ENCODE results near the gene TKTL1.

Gene TKTL1

DNA sequence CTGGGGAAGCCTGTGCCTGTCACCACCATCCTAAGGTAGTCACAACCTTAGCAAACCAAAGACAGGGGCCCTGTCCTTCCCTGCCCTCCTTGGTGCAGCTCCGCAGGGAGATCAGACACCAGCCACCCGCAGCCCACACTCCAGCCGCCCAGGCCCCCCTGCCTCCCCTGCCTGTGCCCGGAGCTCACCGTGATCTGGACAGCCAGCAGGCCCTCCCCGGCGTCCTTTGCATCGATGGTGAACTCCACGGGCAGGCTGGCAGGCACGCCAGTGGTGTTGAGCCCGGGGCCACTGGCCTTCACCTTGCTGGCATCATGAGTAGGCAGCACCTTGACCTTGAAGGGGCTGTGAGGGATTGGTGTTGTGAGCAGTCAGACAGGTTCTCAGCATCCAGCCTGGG is 62.4 kb downstream of the TKTL1 start:
- Histone ChIP-seq H3K4ac (ENCODE audit: low read depth, low read length) (no peak overlapping the region), H2BK5ac (ENCODE audit: low read length) (no peak overlapping the region), H3K18ac (ENCODE audit: low read length) (no peak overlapping the region), H3K23ac (ENCODE audit: low read length) (no peak overlapping the region), H2BK120ac (ENCODE audit: low read depth, low read length) (no peak overlapping the region), H3K36me3 (ENCODE audit: control insufficient read depth, insufficient read depth, low read length) (peaks cover 37% of the 10 kb centered on the region), H3K27ac (ENCODE audit: low read depth, low read length) (no peak overlapping the region), H3K4me1 (ENCODE audit: control insufficient read depth, low read depth, low read length) (no peaks in the 10 kb centered on the region), H2AK5ac (ENCODE audit: low read length) (no peak overlapping the region), H3K79me1 (ENCODE audit: low read length) (peaks cover 2% of the 10 kb centered on the region), H4K5ac (ENCODE audit: low read length) (no peak overlapping the region), H3K56ac (ENCODE audit: low read length) (no peak overlapping the region), H4K8ac (ENCODE audit: low read depth, low read length) (no peak overlapping the region), H3K4me3 (ENCODE audit: low read length) (no peak overlapping the region), H3K27me3 (ENCODE audit: insufficient read depth, low read length, poor library complexity) (no peaks in the 10 kb centered on the region), H2BK15ac (replicated peaks; ENCODE audit: low read depth) (no peak overlapping the region), H3K79me2 (ENCODE audit: control insufficient read depth, insufficient read depth, low read length) (no peaks in the 10 kb centered on the region), H3K9ac (ENCODE audit: low read length) (no peak overlapping the region), H3K4me2 (ENCODE audit: low read length) (no peak overlapping the region)
- WGBS (ENCODE audit: extremely low coverage, insufficient coverage, low lambda C conversion rate), result no CpG with 5 or more reads among the region's 11 CpGs
- no peak for DNase-seq

DNA sequence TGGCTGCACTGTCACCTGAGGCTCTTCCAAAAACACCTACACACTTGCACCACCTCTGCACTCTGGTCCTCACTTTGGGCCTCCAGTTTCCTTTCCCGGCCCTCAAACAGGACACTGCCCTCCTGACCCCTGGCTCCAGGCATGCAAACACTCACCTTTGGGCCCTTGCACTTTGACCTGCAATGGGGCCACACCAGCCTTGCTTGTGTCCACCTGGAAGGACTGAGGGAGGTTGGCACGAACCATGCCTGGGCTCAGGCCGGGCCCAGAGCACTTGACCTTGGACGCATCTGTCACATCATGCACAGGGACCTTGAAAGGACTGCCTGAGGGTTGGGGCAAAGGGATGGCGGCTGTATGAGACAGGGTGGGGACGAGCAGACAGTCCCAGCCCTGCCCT is 63.2 kb downstream of the TKTL1 start:
- no CpG with 5 or more reads among the region's 6 CpGs for WGBS (ENCODE audit: extremely low coverage, insufficient coverage, low lambda C conversion rate)
- Histone ChIP-seq H3K4me3 (ENCODE audit: low read length) (no peak overlapping the region), H3K9ac (ENCODE audit: low read length) (no peak overlapping the region), H3K4me1 (ENCODE audit: control insufficient read depth, low read depth, low read length) (no peaks in the 10 kb centered on the region), H2BK120ac (ENCODE audit: low read depth, low read length) (no peak overlapping the region), H3K27ac (ENCODE audit: low read depth, low read length) (no peak overlapping the region), H2AK5ac (ENCODE audit: low read length) (no peak overlapping the region), H3K4me2 (ENCODE audit: low read length) (no peak overlapping the region), H3K27me3 (ENCODE audit: insufficient read depth, low read length, poor library complexity) (no peaks in the 10 kb centered on the region), H4K5ac (ENCODE audit: low read length) (no peak overlapping the region), H3K56ac (ENCODE audit: low read length) (no peak overlapping the region), H3K36me3 (ENCODE audit: control insufficient read depth, insufficient read depth, low read length) (peaks cover 31% of the 10 kb centered on the region), H4K8ac (ENCODE audit: low read depth, low read length) (no peak overlapping the region), H3K79me1 (ENCODE audit: low read length) (peaks cover 2% of the 10 kb centered on the region), H3K18ac (ENCODE audit: low read length) (no peak overlapping the region), H2BK5ac (ENCODE audit: low read length) (no peak overlapping the region), H3K23ac (ENCODE audit: low read length) (no peak overlapping the region), H3K4ac (ENCODE audit: low read depth, low read length) (no peak overlapping the region), H3K79me2 (ENCODE audit: control insufficient read depth, insufficient read depth, low read length) (no peaks in the 10 kb centered on the region), H2BK15ac (replicated peaks; ENCODE audit: low read depth) (no peak overlapping the region)
- DNase-seq, result no peak

DNA sequence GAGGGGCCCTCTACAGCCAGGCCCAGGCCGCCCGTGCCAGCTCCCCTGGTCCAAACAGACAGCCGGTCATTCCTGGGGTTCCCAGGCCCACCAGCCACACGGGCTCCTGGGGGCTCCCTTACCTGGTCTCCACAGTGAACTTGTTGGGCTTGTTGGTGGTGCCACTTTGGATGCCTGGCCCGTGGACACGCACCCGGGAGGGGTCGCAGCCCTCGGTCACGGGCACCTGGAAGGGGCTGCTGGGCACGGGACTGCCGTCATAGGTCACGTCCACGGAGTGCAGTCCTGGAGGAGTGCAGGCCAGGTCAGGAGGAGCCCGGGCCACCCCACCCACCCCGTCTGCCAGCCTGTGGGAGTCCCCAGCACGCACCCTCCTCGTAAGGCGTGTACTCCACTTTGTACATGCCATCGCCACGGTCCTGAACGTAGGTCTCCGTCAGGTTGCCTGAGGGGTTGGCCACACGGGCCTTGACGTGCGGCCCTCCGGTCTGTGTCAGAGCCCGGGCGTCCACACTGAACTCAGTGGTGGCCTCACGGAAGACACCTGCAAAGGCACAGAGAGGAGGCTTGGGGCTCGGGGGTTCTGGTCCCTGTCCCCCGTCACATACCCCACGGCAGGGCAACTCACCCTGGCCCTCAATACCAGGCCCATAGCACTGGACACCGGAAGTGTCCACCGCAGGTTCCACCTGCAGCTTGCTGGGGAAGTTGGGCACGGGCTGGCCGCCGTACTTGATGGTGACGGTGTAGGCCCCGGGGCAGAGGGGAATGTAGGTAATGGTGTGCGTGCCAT is 64.0 kb downstream of the TKTL1 start:
- Histone ChIP-seq H3K9ac (ENCODE audit: low read length) (no peak overlapping the region), H3K79me2 (ENCODE audit: control insufficient read depth, insufficient read depth, low read length) (no peaks in the 10 kb centered on the region), H3K79me1 (ENCODE audit: low read length) (peaks cover 2% of the 10 kb centered on the region), H2AK5ac (ENCODE audit: low read length) (no peak overlapping the region), H2BK15ac (replicated peaks; ENCODE audit: low read depth) (no peak overlapping the region), H3K36me3 (ENCODE audit: control insufficient read depth, insufficient read depth, low read length) (peaks cover 29% of the 10 kb centered on the region), H2BK5ac (ENCODE audit: low read length) (no peak overlapping the region), H3K4me3 (ENCODE audit: low read length) (no peak overlapping the region), H4K8ac (ENCODE audit: low read depth, low read length) (no peak overlapping the region), H3K56ac (ENCODE audit: low read length) (no peak overlapping the region), H2BK120ac (ENCODE audit: low read depth, low read length) (no peak overlapping the region), H3K4me1 (ENCODE audit: control insufficient read depth, low read depth, low read length) (no peaks in the 10 kb centered on the region), H3K4ac (ENCODE audit: low read depth, low read length) (no peak overlapping the region), H3K4me2 (ENCODE audit: low read length) (no peak overlapping the region), H3K23ac (ENCODE audit: low read length) (no peak overlapping the region), H3K18ac (ENCODE audit: low read length) (no peak overlapping the region), H3K27ac (ENCODE audit: low read depth, low read length) (no peak overlapping the region), H3K27me3 (ENCODE audit: insufficient read depth, low read length, poor library complexity) (no peaks in the 10 kb centered on the region), H4K5ac (ENCODE audit: low read length) (no peak overlapping the region)
- DNase-seq, result no peak
- WGBS (ENCODE audit: extremely low coverage, insufficient coverage, low lambda C conversion rate), result no CpG with 5 or more reads among the region's 41 CpGs

DNA sequence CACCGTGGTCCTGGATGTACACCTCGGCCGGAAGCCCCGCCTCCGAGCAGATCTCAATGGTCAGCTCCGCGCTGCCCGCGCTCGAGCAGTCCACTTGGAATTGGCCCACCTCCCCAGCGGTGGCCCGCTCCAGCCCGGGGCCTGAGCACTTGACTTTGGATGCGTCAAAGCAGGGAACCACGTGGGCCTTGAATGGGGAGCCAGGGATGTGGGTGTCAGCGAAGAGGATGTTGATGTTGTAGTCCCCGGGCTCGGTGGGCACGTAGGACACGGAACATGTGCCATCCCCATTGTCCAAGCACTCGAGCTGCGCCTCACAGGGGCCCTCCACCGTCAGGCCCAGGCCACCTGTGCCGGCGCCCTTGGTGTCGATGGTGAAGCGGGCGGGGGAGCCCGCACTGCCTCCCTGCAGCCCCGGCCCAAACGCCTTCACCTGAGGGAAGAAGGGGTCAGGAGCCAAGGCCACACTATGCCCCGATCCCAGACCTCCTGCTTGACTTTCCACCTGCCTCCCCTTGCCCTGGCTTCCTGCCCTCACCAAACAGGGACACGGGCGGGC is 64.6 kb downstream of the TKTL1 start:
- no peak for DNase-seq
- no peak overlapping the region for H3K27ac ChIP-seq (ENCODE audit: low read depth, low read length)
- no CpG with 5 or more reads among the region's 34 CpGs for WGBS (ENCODE audit: extremely low coverage, insufficient coverage, low lambda C conversion rate)

DNA sequence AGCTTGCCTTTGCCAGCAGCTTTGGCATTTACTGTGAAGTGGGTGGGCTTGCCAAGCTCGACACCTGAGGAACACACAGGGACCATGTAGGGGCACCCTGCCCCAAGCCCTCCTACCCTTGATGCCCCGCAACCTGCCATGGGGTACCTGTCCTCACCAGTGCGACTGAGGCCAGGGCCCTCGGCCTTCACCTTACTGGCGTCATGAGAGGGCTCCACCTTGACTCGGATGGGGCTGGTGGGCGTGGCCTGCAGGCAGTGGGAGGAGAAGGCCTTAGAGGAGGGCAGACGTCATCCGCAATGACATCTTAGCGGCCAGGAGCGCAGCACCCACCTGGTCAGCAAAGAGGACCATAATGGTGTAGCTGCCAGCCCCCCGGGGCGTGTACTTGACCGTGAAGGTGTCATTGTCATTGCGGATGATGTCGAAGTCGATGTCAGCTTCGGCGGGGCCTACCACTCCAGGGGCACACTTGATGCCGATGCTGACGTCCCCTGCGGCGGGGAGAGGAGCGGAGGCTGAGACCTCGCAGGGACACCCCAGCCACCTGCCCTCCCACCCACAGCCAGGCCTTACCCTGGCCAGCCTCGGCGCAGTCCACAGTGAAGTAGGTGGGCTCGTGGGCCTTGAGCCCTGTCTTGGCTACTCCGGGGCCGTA is 66.6 kb downstream of the TKTL1 start:
- Histone ChIP-seq H3K79me1 (ENCODE audit: low read length) (peaks cover 4% of the 10 kb centered on the region), H4K8ac (ENCODE audit: low read depth, low read length) (no peak overlapping the region), H3K23ac (ENCODE audit: low read length) (no peak overlapping the region), H3K4ac (ENCODE audit: low read depth, low read length) (no peak overlapping the region), H3K27me3 (ENCODE audit: insufficient read depth, low read length, poor library complexity) (no peaks in the 10 kb centered on the region), H3K79me2 (ENCODE audit: control insufficient read depth, insufficient read depth, low read length) (peaks cover 13% of the 10 kb centered on the region), H3K27ac (ENCODE audit: low read depth, low read length) (no peak overlapping the region), H2AK5ac (ENCODE audit: low read length) (no peak overlapping the region), H3K36me3 (ENCODE audit: control insufficient read depth, insufficient read depth, low read length) (peaks cover 38% of the 10 kb centered on the region), H3K4me2 (ENCODE audit: low read length) (no peak overlapping the region), H3K4me1 (ENCODE audit: control insufficient read depth, low read depth, low read length) (no peaks in the 10 kb centered on the region), H4K5ac (ENCODE audit: low read length) (no peak overlapping the region), H3K9ac (ENCODE audit: low read length) (no peak overlapping the region), H3K56ac (ENCODE audit: low read length) (no peak overlapping the region), H3K4me3 (ENCODE audit: low read length) (no peak overlapping the region), H2BK15ac (replicated peaks; ENCODE audit: low read depth) (no peak overlapping the region), H3K18ac (ENCODE audit: low read length) (no peak overlapping the region), H2BK120ac (ENCODE audit: low read depth, low read length) (no peak overlapping the region), H2BK5ac (ENCODE audit: low read length) (no peak overlapping the region)
- DNase-seq, result no peak
- no CpG with 5 or more reads among the region's 30 CpGs for WGBS (ENCODE audit: extremely low coverage, insufficient coverage, low lambda C conversion rate)

More for the DNA sequence above, 64.6 kb downstream of the TKTL1 start:
- peaks cover 30% of the 10 kb centered on the region for H3K36me3 ChIP-seq (ENCODE audit: control insufficient read depth, insufficient read depth, low read length)
- peaks cover 2% of the 10 kb centered on the region for H3K79me1 ChIP-seq (ENCODE audit: low read length)
- H3K18ac ChIP-seq (ENCODE audit: low read length), result no peak overlapping the region
- no peak overlapping the region for H3K4me2 ChIP-seq (ENCODE audit: low read length)
- no peak overlapping the region for H2BK120ac ChIP-seq (ENCODE audit: low read depth, low read length)
- H4K8ac ChIP-seq (ENCODE audit: low read depth, low read length), result no peak overlapping the region
- H3K56ac ChIP-seq (ENCODE audit: low read length), result no peak overlapping the region
- H2BK5ac ChIP-seq (ENCODE audit: low read length), result no peak overlapping the region
- no peak overlapping the region for H2AK5ac ChIP-seq (ENCODE audit: low read length)
- H3K4me3 ChIP-seq (ENCODE audit: low read length), result no peak overlapping the region
- no peak overlapping the region for H4K5ac ChIP-seq (ENCODE audit: low read length)
- no peaks in the 10 kb centered on the region for H3K4me1 ChIP-seq (ENCODE audit: control insufficient read depth, low read depth, low read length)
- no peak overlapping the region for H3K9ac ChIP-seq (ENCODE audit: low read length)
- no peak overlapping the region for H3K4ac ChIP-seq (ENCODE audit: low read depth, low read length)
- H3K27me3 ChIP-seq (ENCODE audit: insufficient read depth, low read length, poor library complexity), result no peaks in the 10 kb centered on the region
- H3K79me2 ChIP-seq (ENCODE audit: control insufficient read depth, insufficient read depth, low read length), result no peaks in the 10 kb centered on the region
- no peak overlapping the region for H3K23ac ChIP-seq (ENCODE audit: low read length)
- H2BK15ac ChIP-seq (replicated peaks; ENCODE audit: low read depth), result no peak overlapping the region
